Raji (cell line): ENCODE results near the gene OBSCN.

Experiments
- POLR2A ChIP-seq: IDR thresholded peaks from 2 replicates; pipeline ENCODE4 v1.6.1; 2011; ENCODE audit warnings: low read depth, low read length, control low read depth; ENCODE audit not compliant: insufficient read depth

The OBSCN gene

DNA sequence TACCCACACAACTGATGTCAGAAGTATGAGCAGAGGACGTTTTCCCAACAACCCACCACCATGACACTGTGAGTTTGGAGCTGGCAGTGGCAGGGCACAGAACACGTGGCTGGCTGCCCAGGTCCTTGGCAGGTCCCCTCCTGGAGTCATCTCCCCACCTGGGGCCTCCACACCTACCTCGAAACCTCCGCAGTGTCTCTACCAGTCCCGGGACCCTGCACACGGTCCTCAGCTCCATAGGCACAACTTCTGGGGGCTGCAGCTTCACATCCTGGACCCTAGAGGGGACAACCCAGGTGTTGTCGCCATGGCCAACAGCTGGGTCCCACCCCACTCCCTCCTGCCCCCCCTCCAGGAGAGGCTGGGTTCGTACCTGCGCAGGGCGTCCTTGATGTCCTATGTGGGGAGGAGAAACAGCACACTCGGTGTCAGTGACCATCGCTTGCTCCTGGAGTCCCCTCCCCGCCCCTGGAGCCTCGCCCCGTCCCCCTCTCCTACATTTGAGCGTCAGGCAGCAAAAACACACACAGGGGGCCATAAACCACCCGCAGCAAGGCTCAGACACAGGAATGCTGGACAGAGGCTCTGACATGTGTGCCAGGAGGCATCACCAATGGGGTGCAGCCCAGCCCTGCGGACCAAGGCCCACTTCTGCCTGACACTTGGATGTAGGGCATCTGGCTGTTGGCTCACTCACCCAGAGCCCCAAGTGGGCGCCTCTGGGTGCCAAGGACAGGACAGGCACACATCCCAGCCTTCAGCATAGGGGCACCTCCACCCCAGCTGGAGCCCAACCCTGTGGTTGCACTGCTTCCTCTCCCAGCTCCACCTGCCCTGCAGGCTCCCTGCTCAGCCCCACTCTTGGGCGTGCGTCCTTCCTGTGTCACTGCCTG, 189.2 kb downstream of the OBSCN start:
- no peak for TF ChIP-seq POLR2A

DNA sequence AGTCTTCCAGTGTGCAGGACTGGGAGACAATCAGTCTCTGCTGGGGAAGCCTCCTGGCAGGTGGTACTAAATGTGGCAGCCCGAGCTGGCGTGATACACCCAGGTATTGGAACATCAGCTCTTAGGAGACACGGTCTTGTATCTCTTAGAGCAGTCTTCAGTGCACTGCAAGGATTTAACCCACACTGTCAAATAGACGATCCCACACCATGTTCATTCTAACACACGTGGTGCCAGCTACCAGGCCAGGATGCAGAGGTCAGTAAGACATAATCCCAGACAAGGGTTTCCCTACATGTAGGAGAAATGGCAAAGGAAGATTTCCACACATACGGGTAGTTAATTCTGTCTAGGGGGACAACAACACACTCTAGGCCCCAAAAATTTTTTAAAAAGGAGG, 190.1 kb downstream of the OBSCN start:
- no peak for TF ChIP-seq POLR2A

DNA sequence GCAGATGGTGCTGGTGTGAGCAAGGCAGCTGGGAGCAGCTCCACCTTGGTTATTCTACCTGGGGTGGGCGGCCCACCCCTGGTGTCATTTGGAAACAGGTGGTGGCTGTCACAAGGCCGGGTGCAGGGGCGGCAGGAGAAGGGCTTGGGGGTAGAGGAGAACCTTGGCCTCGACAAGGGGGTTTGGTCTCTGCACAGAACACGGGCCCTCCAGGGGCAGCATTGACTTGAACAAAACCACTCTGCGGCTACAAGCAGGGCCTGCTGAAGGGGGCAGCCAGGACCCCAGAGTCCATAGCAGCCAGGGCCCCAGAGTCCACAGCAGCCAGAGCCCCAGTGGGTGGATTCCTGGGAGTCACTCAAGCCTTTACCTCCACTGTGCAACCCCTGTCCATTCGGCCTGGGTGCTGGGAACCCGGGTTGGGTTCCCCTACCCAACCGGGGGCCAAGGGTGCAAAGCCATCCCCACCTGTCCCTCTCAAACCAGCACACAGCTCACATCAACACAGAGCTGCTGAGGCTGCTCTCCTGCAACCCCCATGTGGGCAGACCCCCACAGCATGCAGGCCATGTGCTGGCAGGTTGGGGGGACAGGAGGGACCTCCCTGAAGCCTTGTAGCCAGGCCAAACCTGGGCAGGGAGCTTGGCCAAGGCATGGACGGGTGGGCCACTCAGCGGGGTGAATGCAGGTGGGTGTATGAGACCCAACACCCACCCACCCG, 191.1 kb downstream of the OBSCN start:
- TF ChIP-seq POLR2A, result no peak

DNA sequence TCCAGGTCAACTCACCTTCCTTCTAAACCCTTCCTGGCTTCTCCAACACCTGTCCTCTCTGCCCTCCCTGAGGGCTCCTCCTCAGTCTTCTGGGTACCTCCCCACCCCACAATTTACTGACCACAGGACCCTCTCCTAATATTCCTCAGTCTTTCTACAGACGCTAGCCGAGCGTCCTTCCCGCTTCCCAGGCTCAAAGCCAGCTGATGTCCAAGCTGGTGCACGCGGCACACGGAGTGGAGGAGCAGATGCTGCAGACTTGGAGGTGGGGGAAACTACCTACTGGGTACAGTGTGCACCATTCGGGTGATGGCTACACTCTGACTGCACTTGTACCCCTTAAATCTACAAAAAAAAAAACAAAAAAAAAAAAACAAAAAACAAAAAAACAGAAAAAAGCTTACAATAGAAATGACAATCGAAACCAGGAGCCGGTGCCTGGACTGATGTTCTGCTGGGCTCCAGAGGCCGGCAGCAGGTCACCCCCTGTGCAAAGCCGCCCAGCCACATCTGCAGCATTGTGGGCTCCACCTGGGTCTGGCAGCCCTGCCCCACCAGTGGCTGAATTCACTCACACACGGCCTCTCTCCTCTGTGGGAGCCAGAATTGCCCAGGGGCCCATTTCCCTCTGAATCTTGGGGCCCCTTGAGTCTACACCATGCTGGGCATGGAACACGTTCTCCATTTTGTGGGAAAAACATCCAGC, 191.8 kb downstream of the OBSCN start:
- TF ChIP-seq POLR2A, result no peak

DNA sequence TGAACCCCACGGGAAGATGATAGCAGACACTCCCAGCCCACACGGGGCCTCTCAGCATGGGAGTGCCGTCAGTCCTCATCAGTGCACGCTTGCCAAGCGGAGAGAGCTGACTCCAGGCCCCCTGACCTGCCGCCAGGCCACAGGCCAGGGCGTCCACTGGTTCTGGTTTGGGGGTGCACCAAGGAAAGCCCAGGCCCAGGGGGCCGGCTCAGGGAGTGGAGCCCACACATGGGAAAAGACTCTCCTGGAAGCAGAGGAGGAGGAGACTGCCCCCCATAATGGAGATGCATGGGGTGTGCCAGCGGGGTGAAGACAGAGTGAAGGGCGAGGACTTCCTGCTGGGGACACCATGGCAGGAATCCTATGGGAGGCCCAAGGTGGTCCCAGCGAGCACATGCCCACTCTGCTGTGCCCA, 192.4 kb downstream of the OBSCN start:
- no peak for TF ChIP-seq POLR2A

DNA sequence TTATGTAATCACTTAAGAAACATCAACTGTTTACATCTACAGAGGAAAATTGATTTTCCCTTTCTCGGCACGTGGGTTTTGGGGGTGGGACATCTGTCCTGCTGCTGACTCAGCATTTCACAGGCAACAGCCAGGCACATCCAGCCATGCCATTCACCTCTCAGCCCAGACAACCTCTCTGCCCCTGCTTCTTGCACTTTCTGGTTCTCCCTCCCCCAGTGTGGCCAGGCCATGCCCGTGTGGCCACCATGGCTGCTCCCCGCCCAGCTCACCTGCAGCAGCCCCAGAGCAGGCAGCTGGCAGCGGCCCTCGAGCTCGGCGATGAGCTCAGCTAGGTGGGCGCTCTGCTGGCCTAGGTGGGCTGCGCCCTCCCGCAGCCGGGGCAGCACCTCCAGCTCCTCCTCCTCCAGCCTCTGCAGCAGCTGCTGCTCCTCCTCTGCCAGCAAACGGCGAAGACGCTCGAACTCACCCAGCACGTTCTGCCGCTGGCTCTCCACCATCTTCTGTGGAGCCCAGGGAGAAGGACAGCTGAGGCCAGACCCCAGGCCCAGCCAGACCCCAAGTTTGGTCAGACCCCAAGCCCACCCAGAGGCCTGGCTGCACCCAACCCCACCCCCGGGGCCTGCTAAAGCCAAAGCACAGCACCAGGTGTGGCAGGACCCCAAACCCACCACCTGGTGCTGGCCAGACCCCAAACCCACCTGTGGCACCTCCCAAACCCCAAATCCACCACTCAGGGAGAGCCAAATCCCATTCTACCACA, 193.0 kb downstream of the OBSCN start:
- no peak for TF ChIP-seq POLR2A

DNA sequence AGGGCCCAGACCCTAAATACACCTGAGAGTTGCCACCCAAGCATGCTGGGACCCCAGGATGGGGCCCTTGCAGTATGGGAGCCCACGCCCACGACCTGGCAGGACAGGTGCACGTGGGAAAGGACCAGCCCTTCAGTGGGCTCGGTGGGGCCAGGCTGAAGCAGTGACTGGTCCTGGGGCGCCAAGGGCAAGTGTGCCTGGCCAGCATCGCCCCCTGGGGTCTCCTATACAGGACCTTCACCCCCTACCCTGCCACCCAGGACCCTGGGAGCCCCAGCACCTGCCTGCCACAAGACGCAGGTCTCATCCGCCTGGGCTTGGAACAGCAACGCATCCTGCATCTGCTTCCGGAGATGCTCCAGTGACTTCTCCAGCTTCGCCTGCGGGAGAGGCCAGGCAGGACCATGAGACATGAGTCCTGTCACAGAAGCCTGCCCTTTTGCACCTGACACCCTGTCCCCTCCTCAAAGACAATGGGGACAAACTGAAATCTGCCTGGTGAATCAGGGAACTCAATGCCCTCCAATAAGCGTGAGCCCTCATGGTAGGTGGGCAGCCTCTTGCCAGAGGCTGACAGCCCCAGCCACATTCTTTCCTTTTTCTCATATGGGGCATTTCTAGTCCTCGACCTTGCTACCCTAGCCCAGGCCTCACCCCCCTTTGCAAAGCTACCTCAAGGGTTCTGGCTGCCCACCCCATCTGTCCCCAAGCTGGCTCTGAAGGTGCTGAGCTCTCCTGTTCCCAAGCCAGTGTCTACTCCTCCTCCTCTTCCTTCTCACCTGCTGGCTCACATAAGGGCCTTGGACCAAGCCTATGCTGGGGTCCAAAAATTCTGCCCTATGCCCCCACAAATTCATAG, 194.2 kb downstream of the OBSCN start:
- no peak for TF ChIP-seq POLR2A

DNA sequence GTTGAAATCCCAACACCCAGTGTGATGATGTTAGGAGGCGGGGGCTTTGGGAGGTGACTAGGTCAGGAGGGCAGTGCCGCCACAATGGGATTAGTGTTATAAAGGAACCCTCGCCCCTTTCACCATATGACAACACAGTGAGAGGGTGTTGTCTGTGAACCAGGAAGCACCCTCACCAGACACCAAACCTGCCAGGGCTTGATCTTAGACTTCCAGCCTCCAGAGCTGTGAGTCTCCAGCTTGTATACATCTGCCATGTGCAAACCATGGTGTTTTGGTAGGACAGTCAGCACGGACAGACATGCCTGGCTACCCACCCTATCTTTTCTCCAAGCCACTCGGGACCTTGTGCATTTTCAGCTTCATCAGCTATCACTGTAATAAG, 194.8 kb downstream of the OBSCN start:
- no peak for TF ChIP-seq POLR2A

DNA sequence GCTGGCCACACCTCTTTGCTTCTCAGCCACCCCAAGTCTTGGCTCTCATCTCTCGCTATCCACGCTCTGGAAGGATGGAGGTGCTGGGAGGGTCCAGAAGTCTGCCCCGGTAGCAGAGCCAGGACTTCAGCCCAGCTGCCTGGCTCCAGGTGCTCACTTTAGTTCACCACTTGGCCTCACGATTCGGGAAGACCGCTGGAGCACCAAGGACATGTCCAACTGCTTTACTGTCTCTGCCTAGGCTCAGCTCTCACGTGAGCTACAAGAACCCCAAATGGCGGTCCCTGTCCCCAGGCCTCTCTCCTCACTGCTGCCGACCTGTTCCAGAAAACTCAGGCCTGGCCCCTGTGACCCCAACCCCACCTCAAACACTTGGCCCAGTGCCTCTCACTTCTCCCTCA, 195.4 kb downstream of the OBSCN start:
- no peak for TF ChIP-seq POLR2A

DNA sequence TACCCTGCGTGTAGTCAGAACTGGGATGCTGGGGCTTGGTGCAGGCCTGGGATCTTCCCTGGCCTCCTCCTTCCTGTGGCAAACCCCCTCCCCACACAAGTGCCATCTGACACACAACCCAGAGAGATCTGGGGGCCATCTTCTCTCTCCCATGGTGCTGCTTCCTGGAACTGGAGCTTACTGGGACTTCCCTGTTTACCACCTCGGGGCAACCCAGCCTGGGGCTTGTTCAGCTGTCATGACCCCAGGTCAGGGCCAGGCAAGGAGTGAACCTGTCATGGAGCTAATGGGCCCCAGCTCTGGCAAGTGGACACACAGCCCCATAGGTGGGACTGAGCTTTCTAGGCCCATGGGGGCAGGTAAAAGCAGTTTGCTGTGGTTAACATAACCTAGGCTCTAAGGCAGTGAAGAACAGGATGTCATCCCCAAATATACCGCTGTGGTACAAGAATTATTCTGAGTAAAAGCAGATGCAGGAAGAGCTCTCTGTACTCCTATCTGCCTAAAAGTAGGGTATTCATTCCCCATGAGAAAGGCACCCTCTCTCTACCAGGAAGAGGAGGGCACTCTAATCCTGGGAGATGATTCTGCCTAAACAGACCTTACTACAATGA, 196.4 kb downstream of the OBSCN start:
- TF ChIP-seq POLR2A, result no peak

DNA sequence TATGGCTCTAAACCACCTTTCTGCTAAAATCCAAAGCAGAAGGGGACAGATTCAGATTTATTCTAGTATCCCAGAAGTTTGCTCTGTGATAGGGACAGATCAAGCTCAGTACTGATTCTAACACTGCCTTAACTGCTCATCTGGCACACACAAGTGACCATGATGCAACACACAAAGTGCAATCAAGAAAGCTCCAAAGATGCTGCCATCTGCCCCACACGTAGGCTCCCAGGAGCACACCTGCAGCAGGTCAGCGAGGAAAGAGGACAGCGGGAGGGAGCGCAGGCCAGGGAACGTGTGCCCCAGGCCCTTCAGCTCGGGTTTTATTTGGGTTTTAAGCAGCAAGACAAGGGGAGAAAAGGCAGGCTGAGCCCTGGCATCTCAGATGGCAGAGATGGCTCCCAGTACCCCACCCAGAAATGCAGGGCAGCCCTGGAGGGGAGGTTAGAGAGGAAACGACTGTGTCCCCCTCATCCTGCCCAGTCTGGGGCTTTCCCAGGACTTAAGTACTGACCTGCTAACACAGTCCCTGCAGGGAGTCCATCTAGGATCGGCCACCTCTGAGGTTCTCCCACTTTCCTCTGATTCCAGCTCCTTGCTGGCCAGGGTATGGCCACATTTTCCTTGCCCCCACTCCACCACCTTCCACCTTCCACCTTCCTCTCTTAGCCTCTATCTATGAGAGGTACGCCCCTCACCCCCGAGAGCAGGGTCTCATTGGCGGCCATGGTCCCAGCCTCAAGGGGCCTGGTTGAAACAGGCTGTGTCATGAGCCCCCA, 197.5 kb downstream of the OBSCN start:
- no peak for TF ChIP-seq POLR2A

DNA sequence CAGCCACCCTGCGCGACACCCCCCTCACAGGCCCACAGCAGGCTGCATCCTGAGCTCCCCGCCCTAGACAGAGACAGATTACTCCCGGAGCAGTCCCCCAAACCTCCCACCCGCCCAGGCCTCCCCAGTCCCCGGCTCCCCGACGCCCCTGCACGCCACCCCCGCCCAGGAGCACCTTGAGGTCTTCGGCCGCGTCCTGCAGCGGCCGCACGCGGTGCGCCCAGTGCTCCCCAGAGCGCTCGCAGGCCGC, 198.1 kb downstream of the OBSCN start:
- no peak for TF ChIP-seq POLR2A
